ENCODE data around the gene ROBO1. TPM values are rescaled to one million over a fixed set of nuclear protein-coding genes. Genes with fewer than 3 reads are reported as not detected.
"Not testable (repeated sequence)": the region's sequence is repeated elsewhere in the genome, so short reads cannot be mapped to it uniquely, and the experiment has no call there.

Gene ROBO1
- total RNA-seq, 4 donors from 2014 or later, result 25.0 to 42.6 (median 35.7) TPM

- no peak for DNase-seq
- H3K9me3 ChIP-seq, result no peaks in the 10 kb centered on the region
- H3K4me1 ChIP-seq, result no peaks in the 10 kb centered on the region
- H3K27ac ChIP-seq, result no peak overlapping the region
- no peak overlapping the region for H3K4me3 ChIP-seq
- no peak for TF ChIP-seq CTCF (IDR thresholded peaks at IDR 0.05)
- no peak for TF ChIP-seq POLR2A (IDR thresholded peaks at IDR 0.05)
- H3K36me3 ChIP-seq, result no peaks in the 10 kb centered on the region
- WGBS, 2 donors, result 65 to 66% methylated on average over 2 of the region's 2 CpGs
- H3K27me3 ChIP-seq, result no peaks in the 10 kb centered on the region
- intact Hi-C loops (cut with DNase I), result no loop called here
These were observed 41.3 kb upstream of the ROBO1 start for GRCh38 chr3:79809106-79809505.

- TF ChIP-seq CTCF (IDR thresholded peaks at IDR 0.05) (no peak), POLR2A (IDR thresholded peaks at IDR 0.05) (no peak)
- 41 to 54% methylated on average over 2 of the region's 2 CpGs for WGBS, 2 donors
- DNase-seq, result no peak
- H3K27me3 ChIP-seq, result no peaks in the 10 kb centered on the region
- H3K4me3 ChIP-seq, result no peak overlapping the region
- intact Hi-C loops (cut with DNase I), result no loop called here
- no peak overlapping the region for H3K27ac ChIP-seq
- no peaks in the 10 kb centered on the region for H3K36me3 ChIP-seq
- no peaks in the 10 kb centered on the region for H3K9me3 ChIP-seq
- no peaks in the 10 kb centered on the region for H3K4me1 ChIP-seq
These were observed 40.7 kb upstream of the ROBO1 start for GRCh38 chr3:79808515-79808914.

GRCh38 chr3:79790177-79790576, 22.4 kb upstream of the ROBO1 start:
- intact Hi-C loops (cut with DNase I); H3K27ac ChIP-seq; H3K4me1 ChIP-seq; H3K36me3 ChIP-seq; DNase-seq; H3K27me3 ChIP-seq; H3K9me3 ChIP-seq; H3K4me3 ChIP-seq: not testable (repeated sequence)
- WGBS, 2 donors, result 85 to 93% methylated on average over 4 of the region's 4 CpGs

- WGBS, 2 donors, result 75% methylated on average over 3 of the region's 5 CpGs; no CpG with 5 or more reads in 1 of the 2 donors
These were observed 5.5 kb upstream of the ROBO1 start for GRCh38 chr3:79773291-79773690.

GRCh38 chr3:79769229-79769628, 1.4 kb upstream of the ROBO1 start:
- TF ChIP-seq CTCF (IDR thresholded peaks at IDR 0.05) (no peak), POLR2A (IDR thresholded peaks at IDR 0.05) (no peak)
- DNase-seq, result no peak
- Histone ChIP-seq H3K9me3 (no peaks in the 10 kb centered on the region), H3K4me3 (no peak overlapping the region), H3K27ac (no peak overlapping the region), H3K4me1 (peaks cover 0 to 16% (median 0%) of the 10 kb centered on the region in 3 donors), H3K36me3 (no peaks in the 10 kb centered on the region), H3K27me3 (peaks cover 0 to 38% (median 0%) of the 10 kb centered on the region in 4 donors)
- 35 to 38% methylated on average over 3 of the region's 3 CpGs for WGBS, 2 donors
- intact Hi-C loops (cut with DNase I), result no loop called here

More at GRCh38 chr3:79773291-79773690, 5.5 kb upstream of the ROBO1 start:
- TF ChIP-seq POLR2A (IDR thresholded peaks at IDR 0.05), result no peak
- TF ChIP-seq CTCF (IDR thresholded peaks at IDR 0.05), result no peak
- intact Hi-C loops (cut with DNase I), result no loop called here
- no peak overlapping the region for H3K27ac ChIP-seq
- H3K4me3 ChIP-seq, result no peak overlapping the region
- H3K36me3 ChIP-seq, result no peaks in the 10 kb centered on the region
- H3K9me3 ChIP-seq, result no peaks in the 10 kb centered on the region
- DNase-seq, result no peak
- no peaks in the 10 kb centered on the region for H3K4me1 ChIP-seq
- H3K27me3 ChIP-seq, result peaks cover 0 to 1% (median 0%) of the 10 kb centered on the region in 4 donors
